Heart left ventricle (tissue), 13 donors: ENCODE measurements around the gene MPPED1.

Source experiments
- CTCF ChIP-seq, 12 donors: fragments of 200-600 bp; sonication (generic) in 4 of 12; IDR thresholded peaks; one replicate each; pipeline versions ENCODE4 v1.5.0 to v1.8.0; 2018 to 2022; ENCODE audit warnings: antibody characterized with exemption in 12 of 12, mild to moderate bottlenecking in 5 of 12
- POLR2A ChIP-seq, 2 donors: fragments of 450-650 bp; IDR thresholded peaks; one replicate each; pipeline ENCODE4 v1.6.1; 2017; ENCODE audit warnings: antibody characterized with exemption in 2 of 2, mild to moderate bottlenecking in 2 of 2, moderate library complexity in 2 of 2
- donor health status: ischemic (EF 13 %, LVEDD 7.1; RV severe dilation, severe dysfunction).
- donor health status: DM: no; HTN: yes; CAD: no.
- donor health status: DM: no; HTN: no; CAD: no.
- donor health status: ischemic (EF 25% LVEDD 6.9; RV normal size, moderate dysfunction).
- donor health status: ischemic (EF 25% LVEDD 5.7; RV mildly dilated, moderate dysfunction).
- donor health status: ischemic (EF 35%, LVEDD 5.7; RV mildly dilated, moderate dysfunction).
- donor health status: nonischemic (EF 11% LVEDD 7.7; RV severe dilation, severe dysfunction).
- donor health status: DM: yes; HTN: yes; CAD: no.
- donor health status: PGD.
- donor health status: ischemic (EF 29% LVEDD 5.4; RV normal size, mild dysfunction).
- donor health status: nonischemic (EF 23%, LVEDD 6.1; RV moderate dilation, normal function).

- no peak for TF ChIP-seq CTCF (IDR thresholded peaks at IDR 0.05)
- no peak for TF ChIP-seq POLR2A (IDR thresholded peaks at IDR 0.05)
Observed at GRCh38 chr22:43418079-43418825, 6.4 kb downstream of the MPPED1 start.
